CD4-positive, alpha-beta T cell (primary cell): Measurements from ENCODE around the gene FBXO44. TPM values are rescaled to one million over a fixed set of nuclear protein-coding genes. Genes with fewer than 3 reads are reported as not detected.

ENCODE experiments used
- ATAC-seq: fragments of 200-7000 bp; cut with Tn5 transposase; one replicate; pipeline ENCODE4 v1.10.0; 2022; ENCODE audit warnings: mild to moderate bottlenecking; ENCODE audit not compliant: poor library complexity
- CTCF ChIA-PET: fragments of 350-600 bp; sonication (Branson Sonifier 250); formaldehyde crosslinking; loops from one replicate; lab custom pipeline; 2021; ENCODE audit warnings: antibody characterized with exemption, inconsistent platforms; lab: Charles Lee
- POLR2A ChIA-PET: fragments of 350-600 bp; sonication (Branson Sonifier 250); formaldehyde crosslinking; loops from one replicate; lab custom pipeline; 2021; ENCODE audit warnings: antibody characterized with exemption, inconsistent platforms; lab: Charles Lee
- DNase-seq, 14 experiments: peaks; one replicate each; pipeline ENCODE4 v3.0.0-alpha.2; 2013 to 2020; ENCODE audit warnings: mixed read lengths in 2 of 14
- H3K27ac ChIP-seq, 2 donors: one replicate each; pipeline versions ENCODE4 v1.5.1 to v1.7.0; 2013; ENCODE audit warnings: low read length in 2 of 2, low read depth in 1 of 2, mild to moderate bottlenecking in 1 of 2
- H3K27me3 ChIP-seq, 2 experiments: 1 replicate in 1 of 2; 2 replicates in 1 of 2; pipeline versions ENCODE4 v1.6.1 to v1.7.0; 2013; ENCODE audit warnings: low read length in 2 of 2, control low read depth in 1 of 2, mild to moderate bottlenecking in 1 of 2, moderate library complexity in 1 of 2; ENCODE audit not compliant: insufficient read depth in 2 of 2, control insufficient read depth in 1 of 2
- H3K36me3 ChIP-seq: one replicate; pipeline ENCODE4 v1.6.1; 2013; ENCODE audit warnings: low read length, control low read depth; ENCODE audit not compliant: insufficient read depth
- H3K4me1 ChIP-seq: one replicate; pipeline ENCODE4 v1.6.1; 2013; ENCODE audit warnings: low read length, control low read depth; ENCODE audit not compliant: insufficient read depth
- H3K4me3 ChIP-seq: one replicate; pipeline ENCODE4 v1.5.1; 2013; ENCODE audit warnings: mild to moderate bottlenecking, low read length, moderate library complexity
- H3K9me3 ChIP-seq, 2 experiments: 1 replicate in 1 of 2; 2 replicates in 1 of 2; pipeline versions ENCODE4 v1.6.1 to v1.7.0; 2013; ENCODE audit warnings: low read length in 2 of 2, mild to moderate bottlenecking in 2 of 2, control low read depth in 1 of 2, moderate library complexity in 1 of 2; ENCODE audit not compliant: control insufficient read depth in 1 of 2, insufficient read depth in 1 of 2
- H3K27ac Mint-ChIP-seq: one replicate; pipeline ENCODE4 v1.8.0; 2020; ENCODE audit warnings: mixed read lengths
- H3K27me3 Mint-ChIP-seq: one replicate; pipeline ENCODE4 v1.8.0; 2021; ENCODE audit warnings: mixed read lengths
- H3K36me3 Mint-ChIP-seq: one replicate; pipeline ENCODE4 v1.8.0; 2021; ENCODE audit warnings: low read depth, mixed read lengths
- H3K4me1 Mint-ChIP-seq: one replicate; pipeline ENCODE4 v1.8.0; 2021; ENCODE audit warnings: low read depth, mixed read lengths
- H3K4me3 Mint-ChIP-seq: one replicate; pipeline ENCODE4 v1.8.0; 2020; ENCODE audit warnings: mild to moderate bottlenecking, mixed read lengths
- H3K9me3 Mint-ChIP-seq: one replicate; pipeline ENCODE4 v1.8.0; 2020; ENCODE audit warnings: mixed read lengths
- CTCF ChIP-seq: fragments of 200-600 bp; IDR thresholded peaks from one replicate; pipeline ENCODE4 v1.8.0; 2022; ENCODE audit warnings: antibody characterized with exemption, mild to moderate bottlenecking
- intact Hi-C, 2 experiments: fragments of 100-400 bp; cut with DNase I in 1 of 2; cut with micrococcal nuclease in 1 of 2; formaldehyde crosslinking; loops; one replicate each; pipeline versions ENCODE4 v1.15.1 to v1.9.0; 2023 to 2025; cut with DNase I, micrococcal nuclease
- total RNA-seq, 174 experiments: library from RNA in 2 of 174; stranded (reverse) in 2 of 174; gene quantifications; one replicate each; pipeline ENCODE4 v1.2.3 and lab custom pipeline; 2021 to 2026

Gene FBXO44
- total RNA-seq, 2 experiments from 2014 or later, result 44.9 to 48.4 TPM

GRCh38 chr1:11701551-11701961 lies 46.9 kb downstream of the FBXO44 start:
- DNase-seq (no peak), ATAC-seq (no peak)
- no peak for TF ChIP-seq CTCF
- Histone ChIP-seq H3K36me3 (no peaks in the 10 kb centered on the region), H3K27ac (no peak overlapping the region), H3K4me3 (no peak overlapping the region), H3K27me3 (peaks cover 7 to 21% of the 10 kb centered on the region in 2 experiments), H3K4me1 (peaks cover 5% of the 10 kb centered on the region), H3K9me3 (no peaks in the 10 kb centered on the region)
- Mint-ChIP-seq H3K27me3 (peaks cover 14% of the 10 kb centered on the region), H3K36me3 (no peaks in the 10 kb centered on the region), H3K9me3 (no peaks in the 10 kb centered on the region), H3K4me1 (no peaks in the 10 kb centered on the region), H3K4me3 (no peak overlapping the region), H3K27ac (no peak overlapping the region)
- POLR2A ChIA-PET, result no interaction called here
- CTCF ChIA-PET, result interaction anchor here (1.0 kb wide), 1 partner anchor 9 kb away, joined by 3 read pairs; no protein-coding TSS in a partner anchor
- intact Hi-C loops, result no loop called here

GRCh38 chr1:11701981-11702803 lies 47.5 kb downstream of the FBXO44 start:
- POLR2A ChIA-PET, result no interaction called here
- Histone ChIP-seq H3K27ac (no peak overlapping the region), H3K36me3 (no peaks in the 10 kb centered on the region), H3K27me3 (peaks cover 7 to 21% of the 10 kb centered on the region in 2 experiments), H3K4me3 (no peak overlapping the region), H3K4me1 (peaks cover 5% of the 10 kb centered on the region), H3K9me3 (no peaks in the 10 kb centered on the region)
- no peak for ATAC-seq
- Mint-ChIP-seq H3K4me1 (no peaks in the 10 kb centered on the region), H3K36me3 (no peaks in the 10 kb centered on the region), H3K9me3 (no peaks in the 10 kb centered on the region), H3K27ac (no peak overlapping the region), H3K27me3 (peaks cover 14% of the 10 kb centered on the region), H3K4me3 (no peak overlapping the region)
- no peak for DNase-seq
- CTCF ChIA-PET, result no interaction called here
- TF ChIP-seq CTCF, result no peak
- intact Hi-C loops, result no loop called here

- no peak for DNase-seq
- ATAC-seq, result no peak
- no peak overlapping the region for H3K27ac ChIP-seq
- peaks cover 15% of the 10 kb centered on the region for H3K27me3 Mint-ChIP-seq
- H3K36me3 Mint-ChIP-seq, result no peaks in the 10 kb centered on the region
- H3K36me3 ChIP-seq, result no peaks in the 10 kb centered on the region
- no peaks in the 10 kb centered on the region for H3K4me1 ChIP-seq
- no peaks in the 10 kb centered on the region for H3K9me3 Mint-ChIP-seq
- H3K27ac Mint-ChIP-seq, result no peak overlapping the region
- no peak overlapping the region for H3K4me3 Mint-ChIP-seq
- intact Hi-C loops, result no loop called here
- ChIA-PET POLR2A (no interaction called here), CTCF (no interaction called here)
- no peaks in the 10 kb centered on the region for H3K4me1 Mint-ChIP-seq
- TF ChIP-seq CTCF, result no peak
- H3K4me3 ChIP-seq, result no peak overlapping the region
- peaks cover 7 to 21% of the 10 kb centered on the region in 2 experiments for H3K27me3 ChIP-seq
- no peaks in the 10 kb centered on the region for H3K9me3 ChIP-seq
Measured at GRCh38 chr1:11703357-11704193, 48.9 kb downstream of the FBXO44 start.
